Measurements from ENCODE around the gene PLA2G7.
"Not testable (repeated sequence)": the region's sequence is repeated elsewhere in the genome, so short reads cannot be mapped to it uniquely, and the experiment has no call there.

Gene PLA2G7

DNA sequence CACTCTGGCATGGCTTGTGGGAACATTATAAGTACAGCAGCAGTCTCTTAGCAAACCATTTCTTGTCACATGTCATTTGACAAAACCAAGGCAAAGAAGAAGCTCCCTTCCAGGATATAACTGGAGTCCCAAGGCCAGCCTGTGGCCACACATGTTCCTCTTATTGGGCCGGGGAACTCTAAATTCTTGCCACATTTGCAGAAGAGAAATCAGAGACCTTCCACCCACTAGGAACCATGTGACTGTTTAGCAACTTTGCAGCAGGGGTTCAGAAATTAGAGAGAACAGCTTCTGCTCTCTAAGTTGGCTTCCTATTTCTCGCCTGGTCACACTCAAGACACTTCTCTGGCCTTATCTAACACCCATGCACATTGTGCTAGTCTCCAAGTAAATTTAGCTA, 37.6 kb upstream of the PLA2G7 start:
- Histone ChIP-seq H2AFZ (ENCODE audit: low read depth, low read length) (no peak overlapping the region), H3K9me3 (ENCODE audit: insufficient read depth, low read length, severe bottlenecking) (no peaks in the 10 kb centered on the region), H3K79me2 (ENCODE audit: insufficient read depth, low read length) (no peaks in the 10 kb centered on the region), H3K4me1 (ENCODE audit: insufficient read depth, low read length) (no peaks in the 10 kb centered on the region), H3K27ac (ENCODE audit: low read length) (no peak overlapping the region), H3K4me3 (ENCODE audit: low read depth in 1 of 2, low read length in 2 of 2) (no peak overlapping the region), H3K4me2 (ENCODE audit: insufficient read depth, low read length) (no peak overlapping the region), H3K27me3 (ENCODE audit: insufficient read depth, low read length, poor library complexity) (no peaks in the 10 kb centered on the region), H4K20me1 (ENCODE audit: insufficient read depth, low read length) (no peaks in the 10 kb centered on the region), H3K9ac (ENCODE audit: low read depth, low read length) (no peak overlapping the region), H3K36me3 (ENCODE audit: insufficient read depth, low read length) (no peaks in the 10 kb centered on the region)
- TF ChIP-seq CTCF (IDR thresholded peaks at IDR 0.05; ENCODE audit: borderline replicate concordance, extremely low read depth, low read length, poor library complexity, severe bottlenecking) = no peak
- no peak for DNase-seq
- no peak for ATAC-seq (ENCODE audit: insufficient read depth, low read depth)

DNA sequence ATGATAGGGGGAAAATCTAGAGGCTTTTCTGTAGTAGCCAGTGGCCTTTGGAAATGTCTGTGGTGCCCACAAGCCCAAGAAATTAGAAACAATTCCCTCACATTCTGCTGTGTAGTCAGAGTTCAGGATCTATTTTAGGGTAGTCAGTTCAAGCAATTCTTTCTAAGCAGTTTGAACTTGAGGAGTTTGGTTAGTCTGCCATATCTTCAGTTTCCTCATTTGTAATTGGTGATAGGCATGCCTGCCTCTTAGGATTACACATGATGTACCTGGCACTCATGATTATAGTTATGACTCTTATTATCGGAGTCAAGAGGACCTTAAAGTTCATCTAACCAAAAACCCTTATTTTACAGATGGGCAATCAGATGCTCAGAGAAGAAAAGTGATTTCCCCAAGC, 36.8 kb upstream of the PLA2G7 start:
- Histone ChIP-seq H3K9me3 (ENCODE audit: insufficient read depth, low read length, severe bottlenecking) (no peaks in the 10 kb centered on the region), H3K4me3 (ENCODE audit: low read depth in 1 of 2, low read length in 2 of 2) (no peak overlapping the region), H3K9ac (ENCODE audit: low read depth, low read length) (no peak overlapping the region), H3K36me3 (ENCODE audit: insufficient read depth, low read length) (no peaks in the 10 kb centered on the region), H4K20me1 (ENCODE audit: insufficient read depth, low read length) (no peaks in the 10 kb centered on the region), H3K4me2 (ENCODE audit: insufficient read depth, low read length) (no peak overlapping the region), H2AFZ (ENCODE audit: low read depth, low read length) (no peak overlapping the region), H3K27ac (ENCODE audit: low read length) (no peak overlapping the region), H3K4me1 (ENCODE audit: insufficient read depth, low read length) (no peaks in the 10 kb centered on the region), H3K27me3 (ENCODE audit: insufficient read depth, low read length, poor library complexity) (no peaks in the 10 kb centered on the region), H3K79me2 (ENCODE audit: insufficient read depth, low read length) (no peaks in the 10 kb centered on the region)
- DNase-seq = no peak
- ATAC-seq (ENCODE audit: insufficient read depth, low read depth) = no peak
- TF ChIP-seq EZH2 (IDR thresholded peaks at IDR 0.05; ENCODE audit: borderline replicate concordance, low read depth, low read length, severe bottlenecking) = no peak
- TF ChIP-seq CTCF (IDR thresholded peaks at IDR 0.05; ENCODE audit: borderline replicate concordance, extremely low read depth, low read length, poor library complexity, severe bottlenecking) = no peak

GRCh38 chr6:46764961-46765360, 29.8 kb upstream of the PLA2G7 start:
- Histone ChIP-seq H3K4me2 (ENCODE audit: insufficient read depth, low read length) (no peak overlapping the region), H3K27me3 (ENCODE audit: insufficient read depth, low read length, poor library complexity) (no peaks in the 10 kb centered on the region), H3K9ac (ENCODE audit: low read depth, low read length) (no peak overlapping the region), H2AFZ (ENCODE audit: low read depth, low read length) (no peak overlapping the region), H3K79me2 (ENCODE audit: insufficient read depth, low read length) (no peaks in the 10 kb centered on the region), H3K27ac (ENCODE audit: low read length) (no peak overlapping the region), H3K9me3 (ENCODE audit: insufficient read depth, low read length, severe bottlenecking) (no peaks in the 10 kb centered on the region), H3K36me3 (ENCODE audit: insufficient read depth, low read length) (no peaks in the 10 kb centered on the region), H3K4me3 (ENCODE audit: low read depth in 1 of 2, low read length in 2 of 2) (no peak overlapping the region), H3K4me1 (ENCODE audit: insufficient read depth, low read length) (no peaks in the 10 kb centered on the region), H4K20me1 (ENCODE audit: insufficient read depth, low read length) (no peaks in the 10 kb centered on the region)
- TF ChIP-seq EZH2 (IDR thresholded peaks at IDR 0.05; ENCODE audit: borderline replicate concordance, low read depth, low read length, severe bottlenecking) (no peak), CTCF (IDR thresholded peaks at IDR 0.05; ENCODE audit: borderline replicate concordance, extremely low read depth, low read length, poor library complexity, severe bottlenecking) (no peak)
- ATAC-seq (ENCODE audit: insufficient read depth, low read depth) (no peak), DNase-seq (no peak)

- H4K20me1 ChIP-seq (ENCODE audit: insufficient read depth, low read length); ATAC-seq (ENCODE audit: insufficient read depth, low read depth); H3K27ac ChIP-seq (ENCODE audit: low read length); H3K9ac ChIP-seq (ENCODE audit: low read depth, low read length); H3K4me3 ChIP-seq (ENCODE audit: low read depth in 1 of 2, low read length in 2 of 2); H3K27me3 ChIP-seq (ENCODE audit: insufficient read depth, low read length, poor library complexity); H3K4me1 ChIP-seq (ENCODE audit: insufficient read depth, low read length); H3K36me3 ChIP-seq (ENCODE audit: insufficient read depth, low read length); H3K79me2 ChIP-seq (ENCODE audit: insufficient read depth, low read length); H2AFZ ChIP-seq (ENCODE audit: low read depth, low read length); H3K4me2 ChIP-seq (ENCODE audit: insufficient read depth, low read length); DNase-seq; H3K9me3 ChIP-seq (ENCODE audit: insufficient read depth, low read length, severe bottlenecking): not testable (repeated sequence)
Observed at GRCh38 chr6:46764280-46764679, 29.1 kb upstream of the PLA2G7 start.
